Measurements from ENCODE around the gene FSCN2. TPM values are rescaled to one million over a fixed set of nuclear protein-coding genes. Genes with fewer than 3 reads are reported as not detected.

FSCN2 gene
- polyA plus RNA-seq, 1 donor (not counting 4 experiments of a cell fraction or from before 2014, with no cell fraction given): not detected

- H3K9me3 ChIP-seq (ENCODE audit: control insufficient read depth, low read depth, low read length): no peaks in the 10 kb centered on the region
- no peaks in the 10 kb centered on the region for H3K36me3 ChIP-seq (ENCODE audit: control insufficient read depth in 2 of 2, extremely low read depth in 1 of 2, insufficient read depth in 2 of 2, low read length in 2 of 2)
- dilution Hi-C loops (cut with MboI; ENCODE audit: extremely low pct_ligation_motif_present, low sequenced_read_pairs): no loop called here
- H3K79me2 ChIP-seq (ENCODE audit: control insufficient read depth, insufficient read depth, low read length): no peaks in the 10 kb centered on the region
- peak overlapping the region; percentile 84 for H3K4me2 ChIP-seq (ENCODE audit: control insufficient read depth, extremely low read depth, insufficient read depth, low read depth, low read length)
- no peaks in the 10 kb centered on the region for H3K9me1 ChIP-seq (ENCODE audit: control insufficient read depth, extremely low read depth, insufficient read depth, low read length)
- no peak overlapping the region for H3K27ac ChIP-seq (ENCODE audit: control insufficient read depth, insufficient read depth, low read length)
- H3K27me3 ChIP-seq (ENCODE audit: control insufficient read depth, extremely low read depth, insufficient read depth, low read length): peaks cover 12% of the 10 kb centered on the region
- no peaks in the 10 kb centered on the region for H4K20me1 ChIP-seq (ENCODE audit: control insufficient read depth, extremely low read depth, insufficient read depth, low read length)
- FAIRE-seq: no peak
- no peak for TF ChIP-seq CTCF (optimal IDR thresholded peaks at IDR 0.05 in 1 of 3, IDR thresholded peaks at IDR 0.05 in 1 of 3, conservative IDR thresholded peaks at IDR 0.05 in 1 of 3; ENCODE audit: extremely low read depth in 1 of 3, insufficient read depth in 2 of 3, low read length in 3 of 3)
- TF ChIP-seq EZH2 (IDR thresholded peaks at IDR 0.05; ENCODE audit: low read length): no peak
- H3K4me1 ChIP-seq (ENCODE audit: control insufficient read depth, extremely low read depth, insufficient read depth, low read length): peaks cover 14% of the 10 kb centered on the region
- no peak overlapping the region for H3K9ac ChIP-seq (ENCODE audit: control insufficient read depth, extremely low read depth, insufficient read depth, low read length)
- DNase-seq (ENCODE audit: low read depth, low spot score): no peak
- H2AFZ ChIP-seq (ENCODE audit: control insufficient read depth, low read length): no peak overlapping the region
- H3K4me3 ChIP-seq (ENCODE audit: control insufficient read depth in 2 of 3, extremely low read depth in 1 of 3, insufficient read depth in 2 of 3, low read depth in 1 of 3, low read length in 3 of 3): peak overlapping the region in 1 of 3 experiments; percentile 51
These were observed 9.9 kb upstream of the FSCN2 start for GRCh38 chr17:81518113-81518784.

GRCh38 chr17:81518785-81519283 lies 9.3 kb upstream of the FSCN2 start:
- no peak for FAIRE-seq
- peaks cover 17% of the 10 kb centered on the region for H3K27me3 ChIP-seq (ENCODE audit: control insufficient read depth, extremely low read depth, insufficient read depth, low read length)
- peaks cover 14% of the 10 kb centered on the region for H3K4me1 ChIP-seq (ENCODE audit: control insufficient read depth, extremely low read depth, insufficient read depth, low read length)
- H3K9me1 ChIP-seq (ENCODE audit: control insufficient read depth, extremely low read depth, insufficient read depth, low read length): no peaks in the 10 kb centered on the region
- dilution Hi-C loops (cut with MboI; ENCODE audit: extremely low pct_ligation_motif_present, low sequenced_read_pairs): no loop called here
- peak overlapping the region; percentile 46 for H2AFZ ChIP-seq (ENCODE audit: control insufficient read depth, low read length)
- no peaks in the 10 kb centered on the region for H3K36me3 ChIP-seq (ENCODE audit: control insufficient read depth in 2 of 2, extremely low read depth in 1 of 2, insufficient read depth in 2 of 2, low read length in 2 of 2)
- H3K9ac ChIP-seq (ENCODE audit: control insufficient read depth, extremely low read depth, insufficient read depth, low read length): peak overlapping the region; percentile 37
- no peak overlapping the region for H3K27ac ChIP-seq (ENCODE audit: control insufficient read depth, insufficient read depth, low read length)
- no peaks in the 10 kb centered on the region for H3K79me2 ChIP-seq (ENCODE audit: control insufficient read depth, insufficient read depth, low read length)
- DNase-seq (ENCODE audit: low read depth, low spot score): no peak
- TF ChIP-seq EZH2 (IDR thresholded peaks at IDR 0.05; ENCODE audit: low read length) (no peak), CTCF (optimal IDR thresholded peaks at IDR 0.05 in 1 of 3, IDR thresholded peaks at IDR 0.05 in 1 of 3, conservative IDR thresholded peaks at IDR 0.05 in 1 of 3; ENCODE audit: extremely low read depth in 1 of 3, insufficient read depth in 2 of 3, low read length in 3 of 3) (no peak)
- H3K9me3 ChIP-seq (ENCODE audit: control insufficient read depth, low read depth, low read length): no peaks in the 10 kb centered on the region
- peaks cover under 1% of the 10 kb centered on the region for H4K20me1 ChIP-seq (ENCODE audit: control insufficient read depth, extremely low read depth, insufficient read depth, low read length)
- H3K4me3 ChIP-seq (ENCODE audit: control insufficient read depth in 2 of 3, extremely low read depth in 1 of 3, insufficient read depth in 2 of 3, low read depth in 1 of 3, low read length in 3 of 3): peak overlapping the region; percentile 30 to 57 (median 51)
- peak overlapping the region; percentile 84 for H3K4me2 ChIP-seq (ENCODE audit: control insufficient read depth, extremely low read depth, insufficient read depth, low read depth, low read length)
